Measurements from ENCODE around the gene ACVR2B.
A peak's percentile ranks its signal among the peaks of the same experiment; 100 is the strongest.

Gene ACVR2B

DNA sequence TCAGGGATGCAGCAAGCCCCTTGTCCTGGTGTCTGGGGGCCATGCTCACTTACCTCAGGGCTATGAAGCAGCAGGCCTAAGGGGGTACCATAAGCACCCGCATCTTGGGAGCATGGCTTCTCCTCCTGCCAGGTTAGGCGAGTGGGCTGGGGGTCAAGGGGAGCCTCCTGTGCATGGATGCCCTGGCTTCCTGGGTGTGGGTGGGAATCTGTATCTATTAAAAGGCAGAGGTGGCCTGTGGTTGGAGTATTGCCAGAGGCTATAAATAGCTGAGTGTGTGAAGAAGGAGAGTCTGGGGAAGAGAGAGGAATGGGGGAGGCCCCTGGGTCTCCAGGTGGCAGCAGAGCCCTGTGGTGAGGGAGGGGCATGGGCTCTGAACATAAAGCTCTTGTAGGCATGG, 19.5 kb downstream of the ACVR2B start:
- H3K27ac Mint-ChIP-seq, result no peak overlapping the region

GRCh38 chr3:38474928-38475605, 21.4 kb downstream of the ACVR2B start:
- Mint-ChIP-seq H3K4me3 (no peak overlapping the region), H3K27ac (peak overlapping the region; percentile 37), H3K27me3 (no peaks in the 10 kb centered on the region), H3K9me3 (ENCODE audit: low read depth) (peaks cover 7% of the 10 kb centered on the region), H3K36me3 (peaks cover 2% of the 10 kb centered on the region), H3K4me1 (ENCODE audit: low read depth) (peaks cover 17% of the 10 kb centered on the region)

More for the DNA sequence above, 19.5 kb downstream of the ACVR2B start:
- H3K4me1 Mint-ChIP-seq (ENCODE audit: low read depth), result peaks cover 17% of the 10 kb centered on the region
- peaks cover 18% of the 10 kb centered on the region for H3K9me3 Mint-ChIP-seq (ENCODE audit: low read depth)
- H3K36me3 Mint-ChIP-seq, result peaks cover 6% of the 10 kb centered on the region
- H3K4me3 Mint-ChIP-seq, result no peak overlapping the region
- H3K27me3 Mint-ChIP-seq, result no peaks in the 10 kb centered on the region

GRCh38 chr3:38475716-38476115, 22.0 kb downstream of the ACVR2B start:
- Mint-ChIP-seq H3K9me3 (ENCODE audit: low read depth) (peaks cover under 1% of the 10 kb centered on the region), H3K4me3 (no peak overlapping the region), H3K27me3 (no peaks in the 10 kb centered on the region), H3K4me1 (ENCODE audit: low read depth) (peaks cover 17% of the 10 kb centered on the region), H3K27ac (peak overlapping the region; percentile 16), H3K36me3 (no peaks in the 10 kb centered on the region)

DNA sequence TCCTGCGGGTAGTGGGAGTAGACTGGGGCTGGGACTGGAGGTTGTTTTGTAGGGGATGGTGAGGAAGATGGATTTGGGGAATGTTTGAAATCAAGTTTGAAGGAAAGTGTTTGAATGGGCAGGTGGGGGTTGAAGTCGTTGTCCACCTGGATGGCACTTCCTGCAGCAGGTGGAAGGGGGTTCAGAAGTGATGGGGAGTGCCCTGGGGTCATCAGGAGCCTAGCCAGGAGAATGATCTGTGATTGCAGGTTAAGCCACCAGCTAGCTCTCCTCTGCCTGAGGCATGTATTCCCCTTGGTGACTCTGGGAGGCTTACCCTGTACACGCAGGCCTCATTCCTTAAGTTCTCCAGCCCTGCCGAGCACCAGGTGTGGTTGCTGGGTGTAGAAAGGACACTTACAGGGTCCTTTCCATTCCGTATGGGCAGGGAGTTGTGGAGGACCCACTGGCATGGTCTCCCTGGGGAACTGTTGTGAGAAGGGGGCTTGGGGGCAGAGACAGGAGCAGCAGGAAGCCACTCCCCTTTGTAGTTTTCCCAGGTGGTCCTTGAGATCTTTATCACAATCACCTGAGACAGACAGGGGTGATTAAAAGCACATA, 22.6 kb downstream of the ACVR2B start:
- Mint-ChIP-seq H3K4me3 (no peak overlapping the region), H3K9me3 (ENCODE audit: low read depth) (no peaks in the 10 kb centered on the region), H3K27ac (peak overlapping the region; percentile 16), H3K4me1 (ENCODE audit: low read depth) (peaks cover 16% of the 10 kb centered on the region), H3K36me3 (no peaks in the 10 kb centered on the region), H3K27me3 (no peaks in the 10 kb centered on the region)

DNA sequence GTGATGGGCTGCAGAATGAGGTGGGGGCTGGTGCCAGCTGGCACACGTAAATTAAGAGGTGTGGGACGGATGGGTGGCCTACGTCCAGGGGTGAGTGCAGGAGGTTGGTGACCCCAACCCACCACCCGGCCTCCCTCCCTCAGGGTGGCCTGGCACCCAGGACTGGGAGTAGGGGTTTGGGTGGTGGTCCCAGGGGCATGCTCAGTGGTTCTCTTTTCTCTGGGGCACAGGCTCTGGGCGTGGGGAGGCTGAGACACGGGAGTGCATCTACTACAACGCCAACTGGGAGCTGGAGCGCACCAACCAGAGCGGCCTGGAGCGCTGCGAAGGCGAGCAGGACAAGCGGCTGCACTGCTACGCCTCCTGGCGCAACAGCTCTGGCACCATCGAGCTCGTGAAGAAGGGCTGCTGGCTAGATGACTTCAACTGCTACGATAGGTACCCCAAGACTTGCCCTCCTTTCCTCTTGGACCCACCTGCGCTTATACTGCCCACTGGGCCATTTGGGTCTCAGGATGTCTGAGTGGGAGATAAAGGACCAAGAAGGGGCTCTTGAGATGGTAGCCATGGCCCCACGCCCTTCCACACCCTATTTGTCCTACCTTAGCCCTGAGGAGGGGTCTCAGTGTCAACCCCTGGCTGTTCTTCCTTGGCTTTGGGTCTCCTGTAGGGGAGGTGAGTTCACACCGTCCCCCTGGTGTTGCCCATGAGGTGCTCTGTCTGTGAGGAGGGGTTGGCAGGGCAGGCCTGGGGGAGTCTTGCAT, 23.5 kb downstream of the ACVR2B start:
- Mint-ChIP-seq H3K27me3 (no peaks in the 10 kb centered on the region), H3K36me3 (peaks cover 3% of the 10 kb centered on the region), H3K4me3 (no peak overlapping the region), H3K4me1 (ENCODE audit: low read depth) (peaks cover 14% of the 10 kb centered on the region), H3K9me3 (ENCODE audit: low read depth) (no peaks in the 10 kb centered on the region), H3K27ac (no peak overlapping the region)

DNA sequence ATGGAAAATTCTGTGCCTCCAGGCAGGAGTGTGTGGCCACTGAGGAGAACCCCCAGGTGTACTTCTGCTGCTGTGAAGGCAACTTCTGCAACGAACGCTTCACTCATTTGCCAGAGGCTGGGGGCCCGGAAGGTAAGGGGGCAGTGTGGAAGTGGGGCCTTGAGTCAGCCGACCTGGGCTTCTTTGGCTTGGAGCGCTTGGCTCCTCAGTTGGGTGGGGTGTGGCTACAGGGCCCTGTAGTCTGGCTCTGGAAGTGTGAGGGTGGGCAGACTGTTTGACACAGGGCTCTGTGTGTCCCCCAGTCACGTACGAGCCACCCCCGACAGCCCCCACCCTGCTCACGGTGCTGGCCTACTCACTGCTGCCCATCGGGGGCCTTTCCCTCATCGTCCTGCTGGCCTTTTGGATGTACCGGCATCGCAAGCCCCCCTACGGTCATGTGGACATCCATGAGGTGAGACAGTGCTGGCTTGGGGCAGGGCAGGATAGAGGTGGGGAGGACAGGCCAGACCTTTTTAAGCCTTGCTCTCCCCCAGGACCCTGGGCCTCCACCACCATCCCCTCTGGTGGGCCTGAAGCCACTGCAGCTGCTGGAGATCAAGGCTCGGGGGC, 24.3 kb downstream of the ACVR2B start:
- no peak overlapping the region for H3K4me3 Mint-ChIP-seq
- H3K4me1 Mint-ChIP-seq (ENCODE audit: low read depth), result peaks cover 11% of the 10 kb centered on the region
- H3K9me3 Mint-ChIP-seq (ENCODE audit: low read depth), result no peaks in the 10 kb centered on the region
- H3K27me3 Mint-ChIP-seq, result no peaks in the 10 kb centered on the region
- peaks cover 5% of the 10 kb centered on the region for H3K36me3 Mint-ChIP-seq
- no peak overlapping the region for H3K27ac Mint-ChIP-seq

- Mint-ChIP-seq H3K27ac (no peak overlapping the region), H3K4me1 (ENCODE audit: low read depth) (peaks cover 4% of the 10 kb centered on the region), H3K36me3 (peaks cover 11% of the 10 kb centered on the region), H3K27me3 (no peaks in the 10 kb centered on the region), H3K4me3 (no peak overlapping the region), H3K9me3 (ENCODE audit: low read depth) (no peaks in the 10 kb centered on the region)
These were observed 25.2 kb downstream of the ACVR2B start for GRCh38 chr3:38478901-38479300.

DNA sequence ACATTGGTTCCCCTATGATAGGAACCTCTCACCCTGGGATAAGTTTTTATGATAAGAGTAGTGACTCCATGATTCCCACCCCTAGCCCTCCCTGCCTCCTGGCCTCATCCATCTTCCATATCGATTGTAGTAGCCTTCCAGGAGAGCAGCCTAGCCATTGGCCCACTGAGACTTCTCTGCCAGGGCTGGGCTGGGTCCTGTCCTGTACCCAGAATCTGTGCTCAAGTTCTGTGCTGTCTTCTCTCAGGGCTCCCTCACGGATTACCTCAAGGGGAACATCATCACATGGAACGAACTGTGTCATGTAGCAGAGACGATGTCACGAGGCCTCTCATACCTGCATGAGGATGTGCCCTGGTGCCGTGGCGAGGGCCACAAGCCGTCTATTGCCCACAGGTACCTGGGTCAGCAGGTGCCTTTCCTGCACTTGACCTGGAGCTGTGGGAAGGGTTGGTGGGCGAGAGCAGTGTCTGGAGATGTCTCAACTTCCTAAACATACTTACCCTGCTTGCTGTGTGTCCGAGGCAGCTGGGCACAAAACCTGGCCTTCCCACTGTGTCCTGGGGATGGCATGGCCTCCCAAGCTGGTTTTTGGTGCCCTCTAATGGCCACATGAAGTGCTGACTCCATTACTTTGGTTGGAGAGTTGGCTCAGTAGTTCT, 25.9 kb downstream of the ACVR2B start:
- Mint-ChIP-seq H3K9me3 (ENCODE audit: low read depth) (no peaks in the 10 kb centered on the region), H3K27ac (no peak overlapping the region), H3K4me3 (no peak overlapping the region), H3K4me1 (ENCODE audit: low read depth) (peaks cover 1% of the 10 kb centered on the region), H3K27me3 (no peaks in the 10 kb centered on the region), H3K36me3 (peaks cover 11% of the 10 kb centered on the region)

- no peak overlapping the region for H3K4me3 Mint-ChIP-seq
- H3K27me3 Mint-ChIP-seq, result no peaks in the 10 kb centered on the region
- H3K9me3 Mint-ChIP-seq (ENCODE audit: low read depth), result no peaks in the 10 kb centered on the region
- no peaks in the 10 kb centered on the region for H3K4me1 Mint-ChIP-seq (ENCODE audit: low read depth)
- no peak overlapping the region for H3K27ac Mint-ChIP-seq
- H3K36me3 Mint-ChIP-seq, result peaks cover 14% of the 10 kb centered on the region
These were observed 26.4 kb downstream of the ACVR2B start for GRCh38 chr3:38480093-38480445.

DNA sequence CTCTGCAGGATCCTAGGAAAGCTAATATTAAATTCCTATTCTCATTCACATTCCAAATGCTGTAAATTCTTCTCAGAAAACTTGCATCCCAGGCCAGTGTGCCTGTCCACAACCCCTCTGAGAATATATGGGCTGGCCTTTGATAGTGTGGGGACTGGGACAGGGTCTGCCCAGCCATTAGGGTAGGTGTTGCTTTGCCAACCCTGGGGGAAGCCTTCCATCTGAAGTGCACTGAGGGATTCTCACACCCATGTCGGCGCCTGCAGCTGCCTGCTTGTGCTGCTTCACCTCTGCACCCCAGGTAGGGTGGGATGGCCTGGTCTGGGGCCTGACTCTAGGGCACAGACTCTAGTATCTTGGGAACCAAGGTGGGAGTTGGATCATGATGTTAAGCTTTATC, 27.2 kb downstream of the ACVR2B start:
- Mint-ChIP-seq H3K27ac (no peak overlapping the region), H3K27me3 (no peaks in the 10 kb centered on the region), H3K36me3 (peaks cover 14% of the 10 kb centered on the region), H3K4me1 (ENCODE audit: low read depth) (no peaks in the 10 kb centered on the region), H3K4me3 (no peak overlapping the region), H3K9me3 (ENCODE audit: low read depth) (no peaks in the 10 kb centered on the region)

GRCh38 chr3:38482951-38483350, 29.3 kb downstream of the ACVR2B start:
- no peak overlapping the region for H3K27ac Mint-ChIP-seq
- no peak overlapping the region for H3K4me3 Mint-ChIP-seq

DNA sequence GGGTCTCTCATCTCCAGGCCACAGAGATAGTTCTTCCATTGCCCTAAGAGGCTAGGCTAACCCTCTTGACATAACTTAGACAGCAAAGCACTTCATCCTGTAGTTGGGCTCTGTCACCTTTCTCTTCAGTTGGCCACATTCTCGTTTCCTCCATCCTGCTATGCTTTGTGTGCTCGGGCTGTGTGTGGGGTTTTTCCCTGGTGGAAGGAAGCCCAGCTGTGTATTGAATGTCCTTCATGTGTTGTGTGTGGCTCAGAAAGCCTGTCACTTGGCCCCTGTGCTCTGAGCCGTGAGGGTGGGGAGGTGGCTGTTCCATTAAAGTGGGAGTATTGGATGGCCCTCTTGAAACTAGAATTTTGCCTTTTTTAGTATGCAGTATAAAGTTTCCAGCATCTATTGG, 33.6 kb downstream of the ACVR2B start:
- H3K9me3 Mint-ChIP-seq (ENCODE audit: low read depth), result no peaks in the 10 kb centered on the region
- H3K36me3 Mint-ChIP-seq, result peaks cover 11% of the 10 kb centered on the region
- no peaks in the 10 kb centered on the region for H3K27me3 Mint-ChIP-seq
- no peak overlapping the region for H3K27ac Mint-ChIP-seq
- H3K4me3 Mint-ChIP-seq, result no peak overlapping the region
- no peaks in the 10 kb centered on the region for H3K4me1 Mint-ChIP-seq (ENCODE audit: low read depth)

More at GRCh38 chr3:38482951-38483350, 29.3 kb downstream of the ACVR2B start:
- Mint-ChIP-seq H3K9me3 (ENCODE audit: low read depth) (no peaks in the 10 kb centered on the region), H3K4me1 (ENCODE audit: low read depth) (no peaks in the 10 kb centered on the region), H3K27me3 (no peaks in the 10 kb centered on the region), H3K36me3 (peaks cover 14% of the 10 kb centered on the region)

DNA sequence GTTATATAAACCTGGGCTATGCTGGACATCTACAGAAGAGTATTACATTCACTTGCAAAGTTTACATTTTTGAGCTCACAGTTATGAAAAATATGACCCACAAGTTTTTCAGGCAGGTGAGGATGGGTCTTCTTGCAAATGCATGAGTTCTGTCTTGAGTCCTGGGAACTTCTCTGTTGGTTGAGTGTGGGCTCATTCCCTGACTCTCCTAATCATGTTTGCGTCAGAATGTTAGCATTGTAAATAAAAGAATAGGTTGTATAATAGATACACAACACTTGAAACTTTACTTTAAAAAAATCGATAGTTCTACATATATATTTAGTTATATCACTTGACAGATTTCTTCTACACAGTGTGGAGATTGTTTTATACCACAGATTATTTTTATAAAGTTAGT, 35.3 kb downstream of the ACVR2B start:
- Mint-ChIP-seq H3K27ac (no peak overlapping the region), H3K27me3 (no peaks in the 10 kb centered on the region), H3K4me1 (ENCODE audit: low read depth) (no peaks in the 10 kb centered on the region), H3K4me3 (no peak overlapping the region), H3K9me3 (ENCODE audit: low read depth) (no peaks in the 10 kb centered on the region), H3K36me3 (peaks cover 3% of the 10 kb centered on the region)

DNA sequence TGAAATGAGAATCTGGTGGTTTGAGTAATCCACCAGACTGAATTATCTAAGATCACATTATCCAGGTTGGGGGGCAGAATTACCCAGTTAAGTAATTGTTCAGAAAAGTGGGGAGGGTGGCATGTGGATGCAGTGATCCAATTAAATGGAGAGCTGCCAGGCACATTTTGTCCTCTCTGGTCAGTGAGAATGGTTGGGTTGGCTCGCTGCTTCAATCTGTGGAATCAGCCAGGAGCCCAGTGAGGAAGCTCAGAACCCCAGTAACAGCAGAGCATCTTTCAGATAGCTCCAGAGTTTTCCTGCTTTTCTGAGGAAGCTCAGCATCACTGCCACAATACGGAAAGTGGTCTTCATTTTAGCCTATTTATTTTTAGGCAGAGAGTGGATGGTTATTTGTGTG, 36.1 kb downstream of the ACVR2B start:
- Mint-ChIP-seq H3K4me3 (no peak overlapping the region), H3K4me1 (ENCODE audit: low read depth) (no peaks in the 10 kb centered on the region), H3K9me3 (ENCODE audit: low read depth) (no peaks in the 10 kb centered on the region), H3K27ac (no peak overlapping the region), H3K36me3 (peaks cover 3% of the 10 kb centered on the region), H3K27me3 (no peaks in the 10 kb centered on the region)

Data from activated naive CD8-positive, alpha-beta T cell (primary cell).